ENCODE measurements around the gene TFF2.

Gene TFF2

GRCh38 chr21:42369821-42370220 lies 19.0 kb upstream of the TFF2 start:
- no peak for TF ChIP-seq CTCF (IDR thresholded peaks at IDR 0.05; ENCODE audit: control insufficient read depth, insufficient read depth, low read depth, low read length, missing control alignments)
- no peak overlapping the region for H3K4me3 ChIP-seq (ENCODE audit: control insufficient read depth, low read depth, low read length)
- no peak for DNase-seq (ENCODE audit: low read depth)

GRCh38 chr21:42367367-42368165 lies 16.8 kb upstream of the TFF2 start:
- no peak overlapping the region for H3K4me3 ChIP-seq (ENCODE audit: control insufficient read depth, low read depth, low read length)
- TF ChIP-seq CTCF (IDR thresholded peaks at IDR 0.05; ENCODE audit: control insufficient read depth, insufficient read depth, low read depth, low read length, missing control alignments), result no peak
- no peak for DNase-seq (ENCODE audit: low read depth)

DNA sequence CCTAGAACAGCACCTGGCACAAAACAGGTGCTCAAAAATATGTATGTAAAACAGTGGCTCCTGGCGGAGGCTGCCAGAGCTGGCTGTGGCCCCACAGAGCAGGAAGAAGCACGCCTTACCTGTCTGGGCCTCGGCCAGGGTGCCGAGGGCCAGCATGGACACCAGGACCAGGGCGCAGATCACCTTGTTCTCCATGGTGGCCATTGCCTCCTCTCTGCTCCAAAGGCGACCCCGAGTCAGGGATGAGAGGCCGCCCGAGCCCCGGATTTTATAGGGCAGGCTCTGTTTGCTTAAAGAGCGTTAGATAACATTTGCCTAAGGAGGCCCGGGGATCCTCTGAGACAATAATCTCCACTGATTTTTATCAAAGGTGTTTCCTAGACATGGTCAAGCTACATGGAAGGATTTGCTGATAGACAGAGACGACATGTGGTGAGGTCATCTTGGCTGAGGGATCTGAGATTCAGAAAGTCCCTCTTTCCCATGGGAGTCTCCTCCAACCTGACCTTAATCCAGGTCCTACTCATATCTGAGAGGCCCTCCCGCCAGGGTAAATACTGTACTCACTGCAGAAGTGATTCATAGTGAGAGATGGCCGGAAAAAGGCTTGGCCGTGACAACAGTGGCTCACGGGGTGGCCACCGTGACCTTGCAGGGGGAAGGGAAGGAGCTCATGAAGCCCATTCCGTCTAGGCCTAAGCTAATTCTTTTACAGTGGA lies 15.7 kb upstream of the TFF2 start, which contains the start of gene TFF1:
Gene TFF1, minus strand, starts transcription at position 244 of the 719 bp plus-strand sequence. Its CDS starts 40 bp downstream, at position 204.
- TF ChIP-seq CTCF (IDR thresholded peaks at IDR 0.05; ENCODE audit: control insufficient read depth, insufficient read depth, low read depth, low read length, missing control alignments), result no peak
- no peak within 1 kb of the TSS for H3K4me3 ChIP-seq (ENCODE audit: control insufficient read depth, low read depth, low read length)
- no peak for DNase-seq (ENCODE audit: low read depth)

GRCh38 chr21:42365770-42366169 lies 15.0 kb upstream of the TFF2 start:
- no peak overlapping the region for H3K4me3 ChIP-seq (ENCODE audit: control insufficient read depth, low read depth, low read length)
- TF ChIP-seq CTCF (IDR thresholded peaks at IDR 0.05; ENCODE audit: control insufficient read depth, insufficient read depth, low read depth, low read length, missing control alignments), result no peak
- DNase-seq (ENCODE audit: low read depth), result no peak

DNA sequence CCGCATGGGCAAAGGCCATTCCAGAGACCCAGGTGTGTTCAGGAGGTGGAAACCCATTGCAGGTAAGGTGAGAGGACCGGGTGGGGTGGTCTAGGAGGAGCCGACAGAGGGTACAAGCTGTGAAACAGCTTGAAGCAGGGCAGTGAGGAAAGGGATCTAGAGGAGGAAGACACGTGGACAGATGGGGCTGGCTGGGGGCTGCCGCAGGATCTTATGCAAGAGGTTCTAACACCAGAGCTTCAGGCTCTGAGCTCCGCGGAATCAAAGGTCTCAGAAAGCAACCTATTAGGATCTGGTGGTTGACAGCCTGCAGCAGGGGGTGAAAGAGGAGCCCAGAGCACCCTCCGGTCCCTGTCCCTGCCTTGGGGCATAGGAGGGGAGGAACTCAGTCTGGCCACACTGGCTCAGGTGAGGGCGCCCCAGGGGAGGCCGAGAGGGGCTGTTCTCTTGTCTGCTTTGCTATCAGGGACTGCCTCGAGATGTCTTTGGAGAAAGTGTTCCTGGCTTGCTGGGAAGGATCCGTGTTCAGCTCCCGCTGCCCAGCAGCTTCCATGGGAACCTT lies 13.6 kb upstream of the TFF2 start:
- DNase-seq (ENCODE audit: low read depth), result no peak
- TF ChIP-seq CTCF (IDR thresholded peaks at IDR 0.05; ENCODE audit: control insufficient read depth, insufficient read depth, low read depth, low read length, missing control alignments), result no peak
- H3K4me3 ChIP-seq (ENCODE audit: control insufficient read depth, low read depth, low read length), result no peak overlapping the region

DNA sequence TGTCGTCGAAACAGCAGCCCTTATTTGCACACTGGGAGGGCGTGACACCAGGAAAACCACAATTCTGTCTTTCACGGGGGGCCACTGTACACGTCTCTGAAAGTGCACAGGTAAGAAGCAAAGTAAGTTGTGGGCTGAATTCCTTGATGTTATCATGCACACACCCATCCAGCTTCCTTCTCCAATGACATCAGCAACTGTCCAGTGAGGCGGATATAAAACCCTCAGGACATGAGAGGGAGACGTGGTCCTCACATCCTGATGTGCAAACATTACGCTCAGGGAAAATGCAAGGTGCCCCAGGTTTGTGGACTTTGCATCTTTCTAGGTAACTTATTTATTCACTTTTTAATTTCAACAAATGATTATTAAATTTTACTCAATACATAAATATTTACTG lies 12.5 kb upstream of the TFF2 start:
- DNase-seq (ENCODE audit: low read depth), result no peak
- no peak overlapping the region for H3K4me3 ChIP-seq (ENCODE audit: control insufficient read depth, low read depth, low read length)
- no peak for TF ChIP-seq CTCF (IDR thresholded peaks at IDR 0.05; ENCODE audit: control insufficient read depth, insufficient read depth, low read depth, low read length, missing control alignments)
